HG02610 (cell line): ENCODE results near the gene COBLL1.
"Not testable (repeated sequence)": the region's sequence is repeated elsewhere in the genome, so short reads cannot be mapped to it uniquely, and the experiment has no call there.

Experiments used
- ATAC-seq: cut with Tn5 transposase; IDR thresholded peaks from one replicate; pipeline ENCODE4 v1.9.1; 2021; ENCODE audit warnings: mild to moderate bottlenecking, moderate library complexity; ENCODE audit not compliant: unreplicated experiment

Gene COBLL1, protein sequence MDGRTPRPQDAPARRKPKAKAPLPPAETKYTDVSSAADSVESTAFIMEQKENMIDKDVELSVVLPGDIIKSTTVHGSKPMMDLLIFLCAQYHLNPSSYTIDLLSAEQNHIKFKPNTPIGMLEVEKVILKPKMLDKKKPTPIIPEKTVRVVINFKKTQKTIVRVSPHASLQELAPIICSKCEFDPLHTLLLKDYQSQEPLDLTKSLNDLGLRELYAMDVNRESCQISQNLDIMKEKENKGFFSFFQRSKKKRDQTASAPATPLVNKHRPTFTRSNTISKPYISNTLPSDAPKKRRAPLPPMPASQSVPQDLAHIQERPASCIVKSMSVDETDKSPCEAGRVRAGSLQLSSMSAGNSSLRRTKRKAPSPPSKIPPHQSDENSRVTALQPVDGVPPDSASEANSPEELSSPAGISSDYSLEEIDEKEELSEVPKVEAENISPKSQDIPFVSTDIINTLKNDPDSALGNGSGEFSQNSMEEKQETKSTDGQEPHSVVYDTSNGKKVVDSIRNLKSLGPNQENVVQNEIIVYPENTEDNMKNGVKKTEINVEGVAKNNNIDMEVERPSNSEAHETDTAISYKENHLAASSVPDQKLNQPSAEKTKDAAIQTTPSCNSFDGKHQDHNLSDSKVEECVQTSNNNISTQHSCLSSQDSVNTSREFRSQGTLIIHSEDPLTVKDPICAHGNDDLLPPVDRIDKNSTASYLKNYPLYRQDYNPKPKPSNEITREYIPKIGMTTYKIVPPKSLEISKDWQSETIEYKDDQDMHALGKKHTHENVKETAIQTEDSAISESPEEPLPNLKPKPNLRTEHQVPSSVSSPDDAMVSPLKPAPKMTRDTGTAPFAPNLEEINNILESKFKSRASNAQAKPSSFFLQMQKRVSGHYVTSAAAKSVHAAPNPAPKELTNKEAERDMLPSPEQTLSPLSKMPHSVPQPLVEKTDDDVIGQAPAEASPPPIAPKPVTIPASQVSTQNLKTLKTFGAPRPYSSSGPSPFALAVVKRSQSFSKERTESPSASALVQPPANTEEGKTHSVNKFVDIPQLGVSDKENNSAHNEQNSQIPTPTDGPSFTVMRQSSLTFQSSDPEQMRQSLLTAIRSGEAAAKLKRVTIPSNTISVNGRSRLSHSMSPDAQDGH

DNA sequence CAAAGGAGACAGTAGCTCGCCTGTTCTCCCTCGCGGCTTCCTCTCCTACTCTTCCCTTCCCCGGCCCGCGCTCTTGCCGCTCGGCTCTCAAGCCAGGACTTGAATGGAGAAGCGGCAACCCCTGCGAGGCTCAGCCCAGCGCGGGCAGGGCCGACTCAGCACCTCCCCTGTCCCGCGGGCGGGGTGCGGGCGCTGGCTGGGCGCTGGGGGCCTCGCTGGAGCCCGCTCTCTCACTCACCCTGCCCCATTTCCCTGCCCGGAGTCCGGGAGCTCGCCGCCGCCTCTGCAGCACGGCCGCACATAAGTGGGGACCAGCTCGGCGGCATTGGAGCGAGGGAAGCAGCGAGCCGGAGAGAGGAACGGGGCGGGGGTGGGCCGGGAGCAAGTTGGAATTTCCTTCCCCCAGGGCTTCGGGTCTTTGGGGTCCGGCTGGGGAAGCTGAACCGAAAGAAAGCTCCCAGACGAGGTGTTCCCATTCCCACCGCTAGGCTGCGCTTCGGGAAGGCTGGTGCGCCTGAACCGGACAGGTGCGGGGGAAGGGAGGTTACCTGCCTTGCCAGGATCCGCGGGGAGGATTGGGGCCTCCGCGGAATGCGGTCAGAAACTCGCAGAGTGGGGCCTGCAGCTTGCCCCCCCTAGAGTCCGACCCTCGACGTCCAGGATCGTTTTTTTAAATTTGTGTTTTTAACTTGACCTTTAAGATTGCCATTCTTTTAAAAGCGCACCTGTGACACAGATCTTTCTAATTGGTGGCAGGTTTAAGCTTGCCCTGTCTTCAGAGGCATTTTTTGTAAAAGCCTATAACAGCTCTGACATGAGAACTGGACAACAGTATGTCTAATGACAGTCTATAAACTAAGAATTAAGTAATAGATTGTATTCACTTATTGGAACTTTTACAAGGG lies at the start of gene COBLL1:
TSS of gene COBLL1 (minus strand) at position 105 of the 905 bp plus-strand sequence. CDS start 627 bp downstream, outside the sequence.
- ATAC-seq: peak; percentile 74

DNA sequence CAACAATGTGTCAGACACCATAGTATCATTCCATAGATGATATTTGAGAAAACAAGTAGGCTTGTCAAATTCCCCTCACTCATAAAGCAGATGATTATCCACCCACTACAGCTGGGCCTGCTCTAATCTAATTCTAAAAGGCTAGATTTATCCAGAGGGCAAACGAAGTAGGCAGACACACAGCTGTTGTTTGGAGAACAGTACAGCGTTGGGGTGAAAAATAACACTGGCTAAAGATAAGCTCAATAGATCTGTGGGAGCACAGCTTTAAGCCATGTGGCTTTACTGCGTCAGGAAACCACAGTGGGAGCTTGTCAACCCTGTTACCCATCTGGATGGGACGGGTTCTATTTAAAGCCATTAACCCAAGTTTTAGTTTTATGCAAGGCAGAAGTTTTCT lies 48.9 kb upstream of the COBLL1 start:
- no peak for ATAC-seq

DNA sequence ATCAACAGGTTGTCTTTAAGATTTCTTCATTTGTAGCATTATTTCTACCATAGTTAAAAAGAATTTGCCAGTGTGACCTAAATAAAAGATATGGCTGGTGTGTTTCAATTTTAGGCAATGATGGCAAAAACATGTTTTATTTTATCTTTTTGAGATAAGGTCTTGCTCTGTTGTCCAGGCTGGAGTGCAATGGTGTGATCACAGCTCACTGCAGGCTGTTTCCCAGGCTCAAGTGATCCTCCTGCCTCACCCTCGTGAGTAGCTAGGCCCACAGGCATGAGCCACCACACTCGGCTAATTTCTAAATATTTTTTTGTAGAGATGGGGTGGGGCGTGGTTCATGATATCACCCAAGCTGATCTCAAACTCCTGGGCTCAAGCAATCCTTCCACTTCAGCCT lies 47.0 kb upstream of the COBLL1 start:
- ATAC-seq: no peak

DNA sequence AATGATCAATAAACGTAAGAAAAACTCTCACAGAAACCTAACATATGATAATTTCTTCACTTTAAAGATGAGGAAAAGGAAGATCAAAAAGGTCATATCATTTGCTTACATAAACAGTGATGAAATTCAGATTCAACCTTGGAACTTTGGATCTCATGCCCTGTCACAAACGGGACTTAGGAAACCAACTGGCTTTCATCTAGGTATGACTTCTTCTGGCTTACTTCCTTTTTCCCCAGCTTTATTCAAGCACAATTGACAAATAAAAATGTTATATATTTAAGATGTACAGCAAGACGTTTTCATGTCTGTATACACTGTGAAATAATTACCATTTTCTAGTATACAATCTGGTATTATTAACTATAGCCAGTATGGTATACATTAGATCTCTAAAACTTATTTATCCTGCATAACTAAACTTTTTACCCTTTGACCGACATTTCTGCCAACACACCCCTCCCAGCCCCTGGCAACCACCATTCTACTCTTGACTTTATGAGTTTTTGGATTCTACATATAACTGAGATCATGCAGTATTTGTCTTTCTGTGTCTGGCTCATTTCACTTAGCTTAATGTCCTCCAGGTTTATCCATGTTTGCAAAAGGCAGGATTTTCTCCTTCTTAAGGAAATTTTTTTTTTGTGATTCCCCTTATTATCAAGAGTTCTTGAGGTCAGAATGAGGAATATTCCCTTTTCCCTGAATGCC lies 46.0 kb upstream of the COBLL1 start:
- ATAC-seq: no peak

DNA sequence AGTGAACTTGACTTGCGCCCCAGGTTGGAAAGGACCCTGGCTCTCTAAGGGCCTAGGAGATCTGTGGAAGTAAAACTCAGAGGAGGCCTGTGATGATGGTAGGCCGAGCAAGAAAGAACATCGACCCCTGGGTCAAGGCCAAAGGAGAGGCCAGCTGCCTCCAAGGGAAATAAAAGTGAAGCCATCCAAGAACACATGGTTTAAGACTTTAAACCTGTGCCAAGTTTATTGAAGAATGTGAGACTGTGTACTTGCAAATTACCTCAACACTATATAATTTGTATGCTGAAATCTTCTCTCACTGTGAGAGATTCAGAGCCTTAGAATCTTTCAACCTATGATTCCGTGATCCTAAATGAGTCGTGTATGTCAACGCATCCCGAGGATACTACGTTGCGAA lies 40.7 kb upstream of the COBLL1 start:
- ATAC-seq: no peak

DNA sequence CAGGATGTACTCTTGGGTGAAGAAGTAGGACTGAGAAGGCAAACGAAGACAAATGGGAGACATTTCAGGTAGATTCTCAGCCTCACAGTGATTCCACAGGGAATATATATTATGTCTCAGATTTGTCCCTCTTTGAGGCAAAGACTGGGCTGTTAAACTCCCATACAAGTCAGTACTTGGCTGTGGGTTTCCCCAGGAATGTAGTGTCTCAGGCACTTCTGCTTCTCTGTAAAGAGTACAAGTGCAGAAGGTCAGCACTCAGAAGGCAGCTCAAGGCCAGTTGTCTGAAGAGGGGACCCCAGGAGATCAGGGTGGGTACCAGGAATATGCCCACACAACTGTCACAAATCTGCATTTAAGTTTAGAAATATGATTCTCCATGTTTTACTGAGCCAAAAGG lies 39.9 kb upstream of the COBLL1 start:
- no peak for ATAC-seq

DNA sequence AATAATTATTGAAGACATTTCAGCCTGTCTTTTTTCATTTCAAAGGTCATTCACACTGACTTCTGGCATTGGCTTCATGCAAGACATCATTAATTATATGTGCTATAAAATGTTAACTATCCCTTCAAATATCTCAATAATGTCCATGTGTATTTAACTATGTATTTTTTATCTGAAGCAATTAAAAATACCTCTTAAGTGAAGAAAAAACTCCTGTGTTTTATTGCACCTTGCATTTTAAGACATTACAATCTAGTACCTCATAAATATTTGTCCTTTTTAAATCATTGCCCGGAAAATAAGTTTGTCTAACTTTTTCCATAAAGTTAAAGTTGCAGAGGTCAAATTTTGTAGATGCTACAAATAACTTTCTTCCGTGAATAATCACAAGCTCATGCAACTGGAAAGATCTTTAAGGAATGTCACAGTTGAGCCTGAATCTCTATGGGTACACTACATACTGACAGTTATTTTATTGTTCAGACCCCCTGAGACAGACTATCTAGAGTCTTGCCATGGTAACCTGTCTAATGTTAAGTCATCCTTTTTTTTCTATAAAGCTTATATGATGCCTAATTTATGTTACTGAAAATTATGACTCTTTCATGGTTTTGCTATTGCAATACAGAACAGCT lies 38.4 kb upstream of the COBLL1 start:
- no peak for ATAC-seq

DNA sequence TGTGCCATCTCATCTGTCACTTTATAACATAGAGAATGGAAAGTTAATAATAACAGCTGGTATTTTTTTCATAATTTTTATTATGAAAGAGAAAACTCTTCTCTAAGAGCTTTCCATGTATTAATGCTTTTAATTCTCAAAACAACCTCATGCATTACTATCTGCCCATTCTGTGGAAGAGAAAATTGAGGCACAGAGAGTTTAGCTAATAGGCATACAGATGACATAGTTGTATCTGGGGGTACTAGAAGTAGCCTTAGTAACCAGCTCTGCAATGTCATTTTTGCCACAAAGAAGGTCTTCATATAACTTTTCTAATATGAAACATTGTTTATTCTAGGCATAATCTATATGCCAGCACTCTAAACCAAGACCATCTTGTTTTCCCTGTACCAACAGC lies 36.3 kb upstream of the COBLL1 start:
- no peak for ATAC-seq

DNA sequence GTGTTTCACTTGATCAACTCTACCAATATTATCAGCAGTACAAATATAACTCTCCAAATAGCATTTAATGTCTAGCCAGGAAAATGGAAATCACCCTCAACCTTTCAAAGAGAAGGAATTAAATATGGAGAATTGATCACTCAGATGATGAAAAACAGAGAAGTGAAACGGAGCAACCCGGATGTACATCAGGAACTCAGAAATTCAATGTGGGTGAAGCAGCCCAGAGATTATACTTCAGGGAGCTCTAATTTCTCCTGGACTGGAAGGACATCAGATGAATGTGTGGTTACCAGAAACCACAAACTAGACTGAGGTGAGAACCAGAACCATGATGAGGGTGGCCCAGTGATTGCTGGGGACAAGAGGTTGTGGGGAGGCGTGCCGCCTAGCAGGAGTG lies 35.5 kb upstream of the COBLL1 start:
- no peak for ATAC-seq

DNA sequence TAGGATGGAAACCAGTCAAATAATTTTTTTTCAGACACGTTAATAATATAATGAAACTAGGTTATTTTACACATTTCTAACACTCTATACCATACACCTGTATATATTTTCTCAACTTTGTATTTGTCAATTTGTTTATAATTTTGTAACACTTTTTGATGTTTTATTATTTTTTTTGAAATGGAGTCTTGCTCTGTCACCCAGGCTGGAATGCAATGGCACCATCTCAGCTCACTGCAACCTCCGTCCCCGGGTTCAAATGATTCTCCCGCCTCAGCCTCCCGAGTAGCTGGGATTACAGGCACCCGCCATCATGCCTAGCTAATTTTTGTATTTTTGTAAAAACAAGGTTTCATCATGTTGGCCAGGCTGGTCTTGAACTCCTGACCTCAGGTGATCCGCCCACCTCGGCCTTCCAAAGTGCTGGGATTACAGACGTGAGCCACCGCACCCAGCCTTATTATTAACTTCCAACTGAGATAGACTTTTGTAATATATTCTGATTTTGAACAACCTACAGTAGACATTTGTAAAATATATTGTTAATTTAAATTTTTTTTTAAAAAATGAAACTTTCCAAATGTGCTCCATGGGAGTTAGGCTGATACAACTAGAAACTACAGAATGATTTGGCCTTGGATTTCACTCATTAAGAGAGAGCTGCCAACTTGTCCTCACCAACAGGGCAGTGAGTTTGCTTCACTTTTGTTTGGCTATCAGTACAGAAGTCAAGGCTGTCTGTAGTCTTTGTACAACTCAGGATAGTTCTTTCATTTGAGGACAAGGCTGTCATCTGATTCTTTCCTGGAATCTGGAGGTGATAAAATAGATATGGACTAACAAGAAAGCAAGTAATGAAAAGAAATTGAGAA lies 33.9 kb upstream of the COBLL1 start:
- ATAC-seq: no peak

DNA sequence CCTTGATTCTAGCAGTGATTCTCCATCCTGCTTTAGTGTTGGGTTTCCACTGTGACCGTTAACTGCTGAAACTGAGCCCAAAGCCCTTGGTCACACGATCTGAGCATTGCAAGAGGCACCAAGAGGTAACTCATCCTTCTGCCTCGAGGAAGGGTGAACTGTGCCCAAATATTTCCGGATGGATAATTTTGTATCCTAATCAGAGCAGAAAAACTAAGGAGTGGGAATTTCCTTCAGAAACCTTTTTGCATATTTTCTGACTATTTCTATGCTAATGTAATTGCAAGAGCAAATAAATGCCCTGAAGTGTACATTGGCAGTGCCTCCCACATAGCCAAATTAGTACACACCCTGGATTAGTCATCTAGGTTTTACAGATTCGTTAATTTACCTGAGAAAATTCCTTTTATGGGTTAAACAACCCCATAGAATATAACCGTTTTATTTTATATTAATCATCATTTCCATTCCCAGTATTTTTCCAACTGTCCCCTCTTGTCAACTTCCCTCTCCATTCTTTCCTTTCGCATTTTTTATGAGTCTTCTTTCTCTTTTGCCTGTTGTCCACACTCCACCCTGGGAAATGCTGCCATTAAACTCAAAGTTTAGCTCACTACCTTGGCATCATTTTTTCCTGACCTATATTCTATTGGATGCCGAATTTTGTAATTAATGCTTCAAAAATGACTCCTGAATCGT lies 31.7 kb upstream of the COBLL1 start:
- no peak for ATAC-seq

DNA sequence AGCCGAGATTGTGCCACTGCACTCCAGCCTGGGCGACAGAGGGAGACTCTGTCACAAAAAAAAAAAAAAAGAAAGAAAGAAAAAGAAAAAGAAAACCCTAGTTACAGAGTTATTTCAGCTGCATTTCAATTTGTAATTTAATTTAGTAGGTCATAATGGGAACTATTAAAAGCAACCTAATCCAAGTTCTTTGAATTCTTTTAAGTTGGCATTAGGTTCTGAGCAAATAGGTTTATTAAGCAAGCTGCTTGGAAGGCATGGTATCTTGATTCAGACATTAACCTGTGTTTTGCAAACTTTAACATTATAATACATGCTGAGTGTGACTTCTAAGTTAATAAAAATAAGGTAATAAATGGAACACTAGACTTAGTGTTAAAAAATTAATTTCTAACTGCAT lies 29.8 kb upstream of the COBLL1 start:
- no peak for ATAC-seq

DNA sequence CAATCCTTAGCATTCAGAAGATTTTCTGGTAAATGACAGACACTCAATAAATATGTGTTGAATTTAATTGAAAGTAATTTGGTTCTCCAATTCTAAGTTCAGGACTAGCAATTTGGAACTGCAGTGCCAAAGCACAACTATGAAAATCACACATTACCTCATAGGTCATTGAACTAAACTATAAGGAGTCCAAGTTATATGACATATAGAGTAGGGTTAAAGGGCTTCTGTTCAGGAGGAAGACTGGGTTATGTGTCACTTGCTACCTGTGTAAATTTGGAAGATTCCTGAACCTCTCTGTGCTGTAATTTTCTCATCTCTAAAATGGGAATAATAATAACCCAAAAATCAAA lies 27.8 kb upstream of the COBLL1 start:
- ATAC-seq: no peak

DNA sequence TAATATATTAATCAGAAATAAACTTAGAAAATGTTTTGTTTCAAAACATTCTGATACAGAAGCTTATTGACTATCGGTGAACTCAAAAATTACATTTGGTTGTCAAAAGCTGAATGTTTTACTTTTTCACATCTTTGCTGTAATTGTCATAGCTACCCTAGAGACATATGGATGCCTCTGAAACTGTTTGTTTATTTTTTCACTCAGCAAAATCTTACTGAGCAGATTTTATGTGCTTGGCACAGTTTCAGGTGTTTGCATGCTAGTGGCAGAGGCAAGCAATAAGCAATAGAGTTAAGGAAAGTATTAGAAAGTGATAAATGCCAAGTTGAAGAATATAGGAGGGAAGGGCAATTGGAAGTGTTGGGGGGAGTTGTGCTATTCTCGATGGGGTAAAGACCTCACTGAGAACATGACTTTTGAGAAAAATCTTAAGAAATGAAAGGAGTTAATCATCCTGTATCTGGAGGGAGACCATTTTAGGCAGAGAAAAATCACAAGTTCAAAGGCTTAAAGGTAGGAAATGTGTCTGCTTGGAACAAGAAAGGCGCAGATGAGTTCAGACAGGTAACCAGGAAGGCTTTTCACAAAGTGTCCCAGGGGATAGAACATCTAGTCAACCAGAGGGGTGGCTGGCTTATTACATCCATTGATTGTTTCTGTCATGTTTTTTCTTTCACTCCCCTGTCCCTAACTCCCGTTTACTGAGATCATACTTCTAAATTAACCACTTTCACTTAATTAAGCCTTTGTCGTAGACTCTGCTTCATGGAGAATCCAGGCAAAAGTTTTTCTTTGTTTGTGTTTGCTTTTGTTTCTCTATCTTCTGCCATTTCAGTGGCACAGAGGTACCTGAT lies 27.2 kb upstream of the COBLL1 start:
- ATAC-seq: no peak

DNA sequence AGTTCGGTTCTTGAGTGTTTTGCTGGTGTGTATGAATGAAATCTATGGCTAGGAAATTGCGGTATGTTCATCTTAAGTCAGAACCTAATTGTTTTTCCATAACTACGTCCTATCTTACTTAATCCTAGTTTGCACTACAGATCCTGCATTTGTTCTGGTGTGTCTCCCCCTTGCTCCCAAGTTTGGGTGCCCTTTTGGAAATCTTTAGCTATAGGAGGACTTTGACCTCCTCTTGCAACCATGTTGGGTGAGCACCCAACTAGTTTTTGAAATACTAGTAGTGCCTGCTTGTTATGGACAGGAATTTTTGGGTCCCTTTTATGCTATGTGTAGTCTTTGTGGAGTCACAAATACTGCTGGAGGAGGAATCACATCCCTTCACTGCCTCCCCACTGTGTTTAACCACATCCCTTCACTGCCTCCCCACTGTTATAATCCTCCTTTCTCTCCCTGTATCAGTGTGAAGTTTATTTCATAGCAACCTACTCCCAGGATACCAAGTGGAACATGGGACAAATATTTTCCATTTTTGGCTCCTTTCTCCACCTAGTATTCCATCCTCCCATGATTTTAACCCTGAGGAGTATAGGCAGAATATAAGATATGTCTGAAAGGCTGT lies 26.3 kb upstream of the COBLL1 start:
- no peak for ATAC-seq

DNA sequence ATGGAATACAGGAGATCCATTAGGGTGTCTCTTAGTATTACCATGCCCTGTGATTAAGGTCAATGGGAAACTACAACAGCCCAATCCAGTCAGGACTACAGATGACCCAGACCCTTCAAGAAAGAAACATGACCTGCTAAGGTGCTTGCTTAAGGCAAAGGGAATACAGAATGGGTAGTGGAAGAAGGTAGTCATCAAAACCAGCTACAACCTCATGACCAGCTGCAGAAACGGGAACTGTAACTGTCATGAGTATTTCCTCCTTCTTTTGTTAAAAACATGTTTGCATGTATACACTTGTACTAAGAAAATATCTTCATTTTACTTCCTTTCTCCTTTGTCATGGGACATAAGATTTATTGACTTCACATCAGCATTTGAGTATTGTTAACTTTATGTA lies 24.8 kb upstream of the COBLL1 start:
- ATAC-seq: not testable (repeated sequence)

DNA sequence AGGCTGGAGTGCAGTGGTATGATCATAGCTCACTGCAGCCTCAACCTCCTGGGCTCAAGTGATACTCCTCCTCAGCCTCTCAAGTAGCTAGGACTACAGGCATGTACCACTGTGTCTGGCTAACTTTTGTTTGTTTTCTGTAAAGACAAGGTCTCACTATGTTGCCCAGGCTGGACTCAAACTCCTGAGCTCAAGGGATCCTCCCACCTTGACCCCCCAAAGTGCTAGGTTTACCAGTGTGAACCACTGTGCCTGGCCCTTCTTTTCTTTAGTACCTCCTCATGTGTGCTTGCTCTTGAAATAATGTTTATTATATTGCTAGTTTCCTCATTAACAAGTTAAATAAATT lies 19.0 kb upstream of the COBLL1 start:
- ATAC-seq: no peak
